MM.1S (cell line): ENCODE results near the gene CEP83.

ENCODE experiments used
- DNase-seq: peaks from one replicate; pipeline ENCODE4 v3.0.0-alpha.2; 2015
- H2AFZ ChIP-seq: fragments of 300-600 bp; sonication (generic); 2 replicates; pipeline ENCODE4 v1.6.0; 2016; ENCODE audit warnings: antibody characterized with exemption, low read length
- H3F3A ChIP-seq: fragments of 300-600 bp; sonication (generic); 2 replicates; pipeline ENCODE4 v1.6.1; 2016; ENCODE audit warnings: mild to moderate bottlenecking, antibody characterized with exemption, low read length, moderate library complexity, mixed read lengths; ENCODE audit not compliant: insufficient read depth
- H3K27ac ChIP-seq: fragments of 300-600 bp; sonication (generic); 2 replicates; pipeline ENCODE4 v1.5.1; 2016; ENCODE audit warnings: mild to moderate bottlenecking, low read length
- H3K27me3 ChIP-seq: fragments of 300-600 bp; sonication (generic); replicated peaks from 2 replicates; pipeline ENCODE4 v1.6.0; 2016; ENCODE audit warnings: low read length; ENCODE audit not compliant: insufficient read depth
- H3K36me3 ChIP-seq: fragments of 300-600 bp; sonication (generic); replicated peaks from 2 replicates; pipeline ENCODE4 v1.6.1; 2016; ENCODE audit warnings: mild to moderate bottlenecking, low read length, mixed read lengths; ENCODE audit not compliant: insufficient read depth
- H3K4me1 ChIP-seq: fragments of 300-600 bp; sonication (generic); 2 replicates; pipeline ENCODE4 v1.6.1; 2016; ENCODE audit warnings: low read length, mixed read lengths
- H3K4me2 ChIP-seq: fragments of 300-600 bp; sonication (generic); 2 replicates; pipeline ENCODE4 v1.6.0; 2016; ENCODE audit warnings: low read depth, low read length
- H3K4me3 ChIP-seq: fragments of 300-600 bp; sonication (generic); 2 replicates; pipeline ENCODE4 v1.5.1; 2016; ENCODE audit warnings: low read length, mixed read lengths
- H3K79me2 ChIP-seq: fragments of 300-600 bp; sonication (generic); 2 replicates; pipeline ENCODE4 v1.6.1; 2016; ENCODE audit warnings: mixed run types, low read length, mixed read lengths
- H3K9ac ChIP-seq: fragments of 300-600 bp; sonication (generic); 2 replicates; pipeline ENCODE4 v1.6.1; 2016; ENCODE audit warnings: low read length, mixed read lengths
- H3K9me2 ChIP-seq: fragments of 300-600 bp; sonication (generic); replicated peaks from 2 replicates; pipeline ENCODE4 v1.6.1; 2016; ENCODE audit warnings: mild to moderate bottlenecking, low read length, mixed read lengths; ENCODE audit not compliant: insufficient read depth
- H3K9me3 ChIP-seq: fragments of 300-600 bp; sonication (generic); replicated peaks from 2 replicates; pipeline ENCODE4 v1.6.1; 2016; ENCODE audit warnings: mild to moderate bottlenecking, low read length, mixed read lengths; ENCODE audit not compliant: insufficient read depth
- H4K20me1 ChIP-seq: fragments of 300-600 bp; sonication (generic); 2 replicates; pipeline ENCODE4 v1.6.1; 2016; ENCODE audit warnings: mild to moderate bottlenecking, low read length, moderate library complexity, mixed read lengths; ENCODE audit not compliant: insufficient read depth
- CTCF ChIP-seq: fragments of 300-600 bp; sonication (generic); IDR thresholded peaks from 2 replicates; pipeline ENCODE4 v1.5.1; 2016; ENCODE audit warnings: antibody characterized with exemption, low read length, mixed read lengths
- EZH2 ChIP-seq: fragments of 300-600 bp; sonication (generic); optimal IDR thresholded peaks from 2 replicates; pipeline ENCODE3; 2017; ENCODE audit warnings: low read depth, mild to moderate bottlenecking, antibody characterized with exemption, low read length, mixed read lengths
- EZH2phosphoT487 ChIP-seq: fragments of 300-600 bp; sonication (generic); IDR thresholded peaks from 2 replicates; pipeline ENCODE4 v1.6.1; 2018; ENCODE audit warnings: antibody characterized with exemption, low read length

Gene CEP83

GRCh38 chr12:94434171-94434570 lies 25.5 kb downstream of the CEP83 start:
- DNase-seq: no peak
- Histone ChIP-seq H3K79me2 (peaks cover 83% of the 10 kb centered on the region), H3K36me3 (no peaks in the 10 kb centered on the region), H4K20me1 (0 out of 2 replicates have a peak, but pooled peaks cover 4% of the 10 kb centered on the region), H3K4me1 (0 out of 2 replicates have a peak, but pooled peaks cover 6% of the 10 kb centered on the region), H3K4me2 (no peak overlapping the region), H3F3A (no peaks in the 10 kb centered on the region), H3K9me2 (no peaks in the 10 kb centered on the region), H3K27me3 (no peaks in the 10 kb centered on the region), H3K27ac (no peak overlapping the region), H3K4me3 (no peak overlapping the region), H3K9ac (no peak overlapping the region), H3K9me3 (no peaks in the 10 kb centered on the region), H2AFZ (no peak overlapping the region)
- no peak for TF ChIP-seq EZH2
- 0 out of 2 replicates have a peak, but pooled peaks have one; percentile 15 for TF ChIP-seq CTCF

GRCh38 chr12:94433744-94434143 lies 25.9 kb downstream of the CEP83 start:
- Histone ChIP-seq H3K9me2 (no peaks in the 10 kb centered on the region), H3K9me3 (no peaks in the 10 kb centered on the region), H3K36me3 (no peaks in the 10 kb centered on the region), H3K79me2 (peaks cover 83% of the 10 kb centered on the region), H3K4me1 (0 out of 2 replicates have a peak, but pooled peaks cover 6% of the 10 kb centered on the region), H2AFZ (no peak overlapping the region), H3K9ac (no peak overlapping the region), H3K27me3 (no peaks in the 10 kb centered on the region), H3K27ac (no peak overlapping the region), H3K4me2 (no peak overlapping the region), H3F3A (no peaks in the 10 kb centered on the region), H3K4me3 (no peak overlapping the region), H4K20me1 (0 out of 2 replicates have a peak, but pooled peaks cover 5% of the 10 kb centered on the region)
- no peak for DNase-seq
- TF ChIP-seq CTCF (no peak), EZH2phosphoT487 (no peak), EZH2 (no peak)

DNA sequence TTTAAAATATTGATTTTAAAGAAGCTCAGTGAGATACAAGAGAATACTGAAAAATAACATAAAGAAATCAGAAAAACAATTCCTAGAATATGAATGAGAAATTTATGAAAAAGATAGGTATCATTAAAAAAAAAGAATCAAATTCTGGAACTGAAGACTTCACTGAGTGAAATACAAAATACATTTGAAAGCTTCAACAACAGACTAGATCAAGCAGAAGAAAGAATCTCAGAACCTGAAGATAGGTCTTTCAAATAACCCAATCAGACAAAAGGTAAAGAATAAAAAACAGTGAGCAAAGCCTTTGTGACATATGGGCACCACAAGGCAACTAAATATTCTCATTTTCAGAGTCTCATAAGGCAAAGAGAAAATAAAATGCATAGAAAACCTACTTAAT lies 29.4 kb downstream of the CEP83 start:
- Histone ChIP-seq H3K4me2 (no peak overlapping the region), H2AFZ (no peak overlapping the region), H3F3A (no peaks in the 10 kb centered on the region), H3K9me2 (no peaks in the 10 kb centered on the region), H3K36me3 (no peaks in the 10 kb centered on the region), H3K27ac (no peak overlapping the region), H3K27me3 (no peaks in the 10 kb centered on the region), H3K9me3 (no peaks in the 10 kb centered on the region), H3K4me3 (no peak overlapping the region), H3K4me1 (0 out of 2 replicates have a peak, but pooled peaks cover 3% of the 10 kb centered on the region), H3K79me2 (peaks cover 71% of the 10 kb centered on the region), H4K20me1 (0 out of 2 replicates have a peak, but pooled peaks cover 5% of the 10 kb centered on the region), H3K9ac (no peak overlapping the region)
- no peak for DNase-seq
- TF ChIP-seq CTCF: no peak
- TF ChIP-seq EZH2phosphoT487: no peak
- no peak for TF ChIP-seq EZH2
